Liver (tissue), 9 donors: Measurements from ENCODE around the gene ERFE. TPM values are rescaled to one million over a fixed set of nuclear protein-coding genes. Genes with fewer than 3 reads are reported as not detected.

Experiments
- DNase-seq: peaks from one replicate; pipeline ENCODE4 v3.0.0-alpha.2; 2017; ENCODE audit warnings: low spot score
- H3K27ac ChIP-seq, 2 donors: one replicate each; pipeline ENCODE4 v1.7.0; 2013; ENCODE audit warnings: inconsistent platforms in 2 of 2, low read length in 2 of 2, control low read depth in 1 of 2, low read depth in 1 of 2, mild to moderate bottlenecking in 1 of 2
- H3K27me3 ChIP-seq, 4 donors: one replicate each; pipeline versions ENCODE4 v1.6.1 to v1.7.0; 2013; ENCODE audit warnings: low read length in 3 of 4, inconsistent platforms in 1 of 4, mild to moderate bottlenecking in 1 of 4, moderate library complexity in 1 of 4; ENCODE audit not compliant: control insufficient read depth in 4 of 4, insufficient read depth in 4 of 4
- H3K36me3 ChIP-seq, 4 donors: one replicate each; pipeline versions ENCODE4 v1.6.1 to v1.7.0; 2013; ENCODE audit warnings: low read length in 3 of 4, mild to moderate bottlenecking in 3 of 4, low read depth in 1 of 4, moderate library complexity in 1 of 4; ENCODE audit not compliant: control insufficient read depth in 4 of 4, insufficient read depth in 3 of 4
- H3K4me1 ChIP-seq, 4 donors: one replicate each; pipeline versions ENCODE4 v1.6.1 to v1.7.0; 2013; ENCODE audit warnings: low read length in 3 of 4, mild to moderate bottlenecking in 3 of 4, moderate library complexity in 1 of 4; ENCODE audit not compliant: control insufficient read depth in 4 of 4, insufficient read depth in 4 of 4
- H3K4me3 ChIP-seq, 3 donors: one replicate each; pipeline versions ENCODE4 v1.6.1 to v1.7.0; 2013; ENCODE audit warnings: low read length in 3 of 3, control low read depth in 1 of 3, low read depth in 1 of 3, mild to moderate bottlenecking in 1 of 3
- H3K9ac ChIP-seq, 2 donors: one replicate each; pipeline ENCODE4 v1.7.0; 2013; ENCODE audit warnings: low read length in 2 of 2, mild to moderate bottlenecking in 2 of 2, moderate library complexity in 2 of 2, control low read depth in 1 of 2, low read depth in 1 of 2
- H3K9me3 ChIP-seq, 4 donors: one replicate each; pipeline versions ENCODE4 v1.6.1 to v1.7.0; 2013; ENCODE audit warnings: low read length in 3 of 4; ENCODE audit not compliant: control insufficient read depth in 4 of 4
- CTCF ChIP-seq: fragments of 150-350 bp; IDR thresholded peaks from 2 replicates; pipeline ENCODE4 v1.5.1; 2017; ENCODE audit warnings: improper control_type of control experiment, low read depth, low read length; ENCODE audit not compliant: missing input control
- EGR1 ChIP-seq, 2 donors: IDR thresholded peaks; 2 replicates each; pipeline ENCODE4 v1.6.1; 2016 to 2018; ENCODE audit warnings: antibody characterized with exemption in 2 of 2, low read depth in 2 of 2
- FOXA1 ChIP-seq: IDR thresholded peaks from 2 replicates; pipeline ENCODE4 v1.6.1; 2016; ENCODE audit warnings: antibody characterized with exemption
- FOXA2 ChIP-seq: IDR thresholded peaks from 2 replicates; pipeline ENCODE4 v1.6.1; 2016; ENCODE audit warnings: antibody characterized with exemption
- HNF4A ChIP-seq, 2 donors: conservative IDR thresholded peaks; 2 replicates each; pipeline ENCODE4 v1.6.1; 2016; ENCODE audit warnings: antibody characterized with exemption in 2 of 2, mild to moderate bottlenecking in 2 of 2
- HNF4G ChIP-seq: IDR thresholded peaks from 2 replicates; pipeline ENCODE4 v1.6.1; 2016; ENCODE audit warnings: antibody characterized with exemption
- MAX ChIP-seq: IDR thresholded peaks from 2 replicates; pipeline ENCODE4 v1.6.1; 2016; ENCODE audit warnings: antibody characterized with exemption
- NR2F2 ChIP-seq: IDR thresholded peaks from 2 replicates; pipeline ENCODE4 v1.6.1; 2016; ENCODE audit warnings: antibody characterized with exemption
- RAD21 ChIP-seq, 2 donors: IDR thresholded peaks; 2 replicates each; pipeline ENCODE4 v1.6.1; 2016; ENCODE audit warnings: antibody characterized with exemption in 2 of 2, mild to moderate bottlenecking in 2 of 2
- SP1 ChIP-seq: IDR thresholded peaks from 2 replicates; pipeline ENCODE4 v1.6.1; 2018; ENCODE audit warnings: antibody characterized with exemption, mild to moderate bottlenecking
- TAF1 ChIP-seq: conservative IDR thresholded peaks from 2 replicates; pipeline ENCODE4 v1.6.1; 2016; ENCODE audit warnings: antibody characterized with exemption, mild to moderate bottlenecking
- YY1 ChIP-seq: IDR thresholded peaks from 2 replicates; pipeline ENCODE4 v1.6.1; 2016; ENCODE audit warnings: antibody characterized with exemption, mild to moderate bottlenecking
- ZBTB33 ChIP-seq: IDR thresholded peaks from 2 replicates; pipeline ENCODE4 v1.6.1; 2016; ENCODE audit warnings: antibody characterized with exemption
- WGBS: extraction: QIAGEN DNeasy Blood & Tissue Kit; methylation state at CpG from one replicate; pipeline ENCODE4 v1.1.7; 2013; 5-methylcytosine and 5-hydroxymethylcytosine counted together
- polyA plus RNA-seq, 2 donors: library from polyadenylated mRNA; stranded (reverse) in 1 of 2; unstranded in 1 of 2; fragments of 200-250 nt in 1 of 2; fragments of >200 nt in 1 of 2; fragmentation: Nextera tagmentation in 1 of 2; extraction: Ambion mirVana in 1 of 2; gene quantifications; one replicate each; pipeline versions ENCODE4 v1.2.1 to v1.2.3, GENCODE V29; 2013 to 2015
- total RNA-seq, 2 donors: library from RNA; depleted of rRNA; stranded (reverse); fragments of >200 nt; gene quantifications; one replicate each; pipeline ENCODE4 v1.2.3, GENCODE V29; 2014
- TF ChIP-seq, protein P1 (sequence below): IDR thresholded peaks from 2 replicates; pipeline ENCODE4 v1.6.1; 2016; ENCODE audit warnings: antibody characterized with exemption, mild to moderate bottlenecking
- TF ChIP-seq, protein P2 (sequence below): IDR thresholded peaks from 2 replicates; pipeline ENCODE4 v1.6.1; 2016; ENCODE audit warnings: antibody characterized with exemption
- donor health status: healthy.
- donor health status: healthy.
- donor health status: healthy.
- donor health status: healthy.
- donor health status: healthy.

ERFE gene
- total and polyA plus RNA-seq, 4 donors = 0.17 to 14.0 TPM; not detected in 2

DNA sequence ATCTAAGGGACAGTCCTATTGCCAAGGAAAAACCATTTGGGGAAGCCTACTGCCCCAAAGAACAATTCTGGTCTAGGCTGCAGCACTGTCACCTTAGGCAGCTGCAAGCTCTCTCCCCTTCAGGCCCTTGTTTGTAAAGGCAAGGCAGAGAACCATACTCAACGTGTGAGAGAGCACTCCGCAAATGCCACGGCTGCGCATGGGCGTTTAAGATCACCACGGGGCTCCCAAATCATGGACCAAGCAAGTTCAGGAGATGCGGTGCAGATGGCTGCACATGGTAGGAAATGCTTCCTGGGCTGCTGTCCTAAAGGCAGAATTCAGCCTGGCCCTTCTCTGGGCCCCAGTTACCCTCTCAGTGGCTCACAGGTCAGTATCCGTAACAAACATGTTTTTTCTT lies 15.5 kb downstream of the ERFE start:
- WGBS = 97% methylated on average over 8 of the region's 8 CpGs
- Histone ChIP-seq H3K27ac (no peak overlapping the region), H3K9ac (no peak overlapping the region), H3K9me3 (no peaks in the 10 kb centered on the region), H3K27me3 (no peaks in the 10 kb centered on the region), H3K4me3 (no peak overlapping the region), H3K4me1 (peaks cover 7 to 14% (median 11%) of the 10 kb centered on the region in 4 donors), H3K36me3 (peaks cover 0 to 66% (median 35%) of the 10 kb centered on the region in 4 donors)
- DNase-seq = no peak
- no peak for TF ChIP-seq HNF4A (conservative IDR thresholded peaks at IDR 0.05)
- TF ChIP-seq YY1 = no peak
- no peak for TF ChIP-seq MAX
- no peak for TF ChIP-seq TAF1
- no peak for TF ChIP-seq FOXA1
- no peak for TF ChIP-seq SP1
- TF ChIP-seq FOXA2 = no peak
- TF ChIP-seq NR2F2 = no peak
- TF ChIP-seq, protein P1, sequence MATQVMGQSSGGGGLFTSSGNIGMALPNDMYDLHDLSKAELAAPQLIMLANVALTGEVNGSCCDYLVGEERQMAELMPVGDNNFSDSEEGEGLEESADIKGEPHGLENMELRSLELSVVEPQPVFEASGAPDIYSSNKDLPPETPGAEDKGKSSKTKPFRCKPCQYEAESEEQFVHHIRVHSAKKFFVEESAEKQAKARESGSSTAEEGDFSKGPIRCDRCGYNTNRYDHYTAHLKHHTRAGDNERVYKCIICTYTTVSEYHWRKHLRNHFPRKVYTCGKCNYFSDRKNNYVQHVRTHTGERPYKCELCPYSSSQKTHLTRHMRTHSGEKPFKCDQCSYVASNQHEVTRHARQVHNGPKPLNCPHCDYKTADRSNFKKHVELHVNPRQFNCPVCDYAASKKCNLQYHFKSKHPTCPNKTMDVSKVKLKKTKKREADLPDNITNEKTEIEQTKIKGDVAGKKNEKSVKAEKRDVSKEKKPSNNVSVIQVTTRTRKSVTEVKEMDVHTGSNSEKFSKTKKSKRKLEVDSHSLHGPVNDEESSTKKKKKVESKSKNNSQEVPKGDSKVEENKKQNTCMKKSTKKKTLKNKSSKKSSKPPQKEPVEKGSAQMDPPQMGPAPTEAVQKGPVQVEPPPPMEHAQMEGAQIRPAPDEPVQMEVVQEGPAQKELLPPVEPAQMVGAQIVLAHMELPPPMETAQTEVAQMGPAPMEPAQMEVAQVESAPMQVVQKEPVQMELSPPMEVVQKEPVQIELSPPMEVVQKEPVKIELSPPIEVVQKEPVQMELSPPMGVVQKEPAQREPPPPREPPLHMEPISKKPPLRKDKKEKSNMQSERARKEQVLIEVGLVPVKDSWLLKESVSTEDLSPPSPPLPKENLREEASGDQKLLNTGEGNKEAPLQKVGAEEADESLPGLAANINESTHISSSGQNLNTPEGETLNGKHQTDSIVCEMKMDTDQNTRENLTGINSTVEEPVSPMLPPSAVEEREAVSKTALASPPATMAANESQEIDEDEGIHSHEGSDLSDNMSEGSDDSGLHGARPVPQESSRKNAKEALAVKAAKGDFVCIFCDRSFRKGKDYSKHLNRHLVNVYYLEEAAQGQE = no peak
- no peak for TF ChIP-seq EGR1 (IDR thresholded peaks at IDR 0.05; ENCODE audit: low read depth in 2 of 2)
- TF ChIP-seq CTCF = no peak
- no peak for TF ChIP-seq ZBTB33
- TF ChIP-seq, protein P2, sequence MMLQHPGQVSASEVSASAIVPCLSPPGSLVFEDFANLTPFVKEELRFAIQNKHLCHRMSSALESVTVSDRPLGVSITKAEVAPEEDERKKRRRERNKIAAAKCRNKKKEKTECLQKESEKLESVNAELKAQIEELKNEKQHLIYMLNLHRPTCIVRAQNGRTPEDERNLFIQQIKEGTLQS = no peak
- TF ChIP-seq RAD21 (IDR thresholded peaks at IDR 0.05) = no peak
- no peak for TF ChIP-seq HNF4G

- Histone ChIP-seq H3K4me3 (no peak overlapping the region), H3K27ac (no peak overlapping the region), H3K9me3 (no peaks in the 10 kb centered on the region), H3K9ac (no peak overlapping the region), H3K27me3 (no peaks in the 10 kb centered on the region), H3K4me1 (peaks cover 6 to 12% (median 10%) of the 10 kb centered on the region in 4 donors), H3K36me3 (peaks cover 0 to 70% (median 38%) of the 10 kb centered on the region in 4 donors)
- TF ChIP-seq SP1 (no peak), CTCF (no peak), RAD21 (IDR thresholded peaks at IDR 0.05) (no peak)
- no peak for DNase-seq
- WGBS = 83% methylated on average over 3 of the region's 3 CpGs
Observed at GRCh38 chr2:238174701-238175100, 15.9 kb downstream of the ERFE start.
